Lung (tissue), 12 donors: Measurements from ENCODE around the gene SNX19. TPM values are rescaled to one million over a fixed set of nuclear protein-coding genes. Genes with fewer than 3 reads are reported as not detected.

ENCODE experiments used
- ATAC-seq: fragments of 200-7000 bp; cut with Tn5 transposase; one replicate; pipeline ENCODE4 v1.9.1; 2020; ENCODE audit warnings: moderate number of reproducible peaks; ENCODE audit not compliant: insufficient read depth, low FRiP score
- DNase-seq, 3 donors: peaks; one replicate each; pipeline ENCODE4 v3.0.0-alpha.2; 2013 to 2017
- H3K27ac ChIP-seq, 2 donors: one replicate each; pipeline ENCODE4 v1.5.1; 2013; ENCODE audit warnings: mild to moderate bottlenecking in 2 of 2, moderate library complexity in 2 of 2, control low read depth in 1 of 2, inconsistent platforms in 1 of 2, low read depth in 1 of 2, low read length in 1 of 2
- H3K27me3 ChIP-seq, 3 donors: one replicate each; pipeline ENCODE4 v1.5.1; 2013; ENCODE audit warnings: low read length in 2 of 3; ENCODE audit not compliant: control insufficient read depth in 3 of 3, insufficient read depth in 3 of 3
- H3K36me3 ChIP-seq, 4 donors: one replicate each; pipeline ENCODE4 v1.5.1; 2013; ENCODE audit warnings: low read length in 4 of 4, mild to moderate bottlenecking in 1 of 4, moderate library complexity in 1 of 4; ENCODE audit not compliant: control insufficient read depth in 4 of 4, insufficient read depth in 4 of 4
- H3K4me1 ChIP-seq, 5 donors: one replicate each; pipeline ENCODE4 v1.5.1; 2013; ENCODE audit warnings: low read length in 5 of 5, mild to moderate bottlenecking in 2 of 5, moderate library complexity in 1 of 5; ENCODE audit not compliant: control insufficient read depth in 5 of 5, insufficient read depth in 5 of 5
- H3K4me3 ChIP-seq: one replicate; pipeline ENCODE4 v1.5.1; 2013; ENCODE audit warnings: mild to moderate bottlenecking, control low read depth, moderate library complexity
- H3K9ac ChIP-seq, 2 donors: one replicate each; pipeline ENCODE4 v1.5.1; 2013; ENCODE audit warnings: low read length in 2 of 2, control low read depth in 1 of 2; ENCODE audit not compliant: insufficient read depth in 1 of 2
- H3K9me3 ChIP-seq, 4 donors: one replicate each; pipeline ENCODE4 v1.5.1; 2013; ENCODE audit warnings: low read length in 3 of 4, mild to moderate bottlenecking in 1 of 4, moderate library complexity in 1 of 4; ENCODE audit not compliant: control insufficient read depth in 4 of 4, insufficient read depth in 3 of 4
- CTCF ChIP-seq: IDR thresholded peaks from 2 replicates; pipeline ENCODE4 v1.5.1; 2012; ENCODE audit warnings: mild to moderate bottlenecking; ENCODE audit errors: control extremely low read depth, extremely low read depth
- WGBS, 2 donors: extraction: QIAGEN DNeasy Blood & Tissue Kit; methylation state at CpG; one replicate each; pipeline ENCODE4 v1.1.7; 2013; 5-methylcytosine and 5-hydroxymethylcytosine counted together
- polyA plus RNA-seq, 2 donors: library from polyadenylated mRNA; stranded (reverse); fragments of 200-250 nt; gene quantifications; one replicate each; pipeline ENCODE4 v1.2.1, GENCODE V29; 2013
- total RNA-seq, 2 donors: library from RNA; depleted of rRNA in 1 of 2; stranded (reverse); fragments of >200 nt in 1 of 2; gene quantifications; one replicate each; pipeline ENCODE4 v1.2.1, GENCODE V29; 2014 to 2021
- donor health status: control.
- donor health status: control.
- donor health status: Bipolar disorder and iron deficiency.
- donor health status: healthy.
- donor health status: DM: yes; HTN: yes; CAD: no.

Gene SNX19
- total and polyA plus RNA-seq, 4 donors, result 13.9 to 64.3 (median 42.6) TPM

- H3K27me3 ChIP-seq, result no peaks in the 10 kb centered on the region
- 93 to 95% methylated on average over 9 of the region's 9 CpGs for WGBS, 2 donors
- no peak overlapping the region for H3K27ac ChIP-seq
- no peak overlapping the region for H3K4me3 ChIP-seq
- no peaks in the 10 kb centered on the region for H3K36me3 ChIP-seq
- peaks cover 0 to 45% (median 13%) of the 10 kb centered on the region in 5 donors for H3K4me1 ChIP-seq
- ATAC-seq, result no peak
- peak in 1 of 3 donors; percentile 35 for DNase-seq
- no peak overlapping the region for H3K9ac ChIP-seq
- no peak for TF ChIP-seq CTCF
- no peaks in the 10 kb centered on the region for H3K9me3 ChIP-seq
These were observed 83.5 kb downstream of the SNX19 start for GRCh38 chr11:130832566-130833425.

GRCh38 chr11:130831976-130832375 lies 84.3 kb downstream of the SNX19 start:
- Histone ChIP-seq H3K9me3 (no peaks in the 10 kb centered on the region), H3K36me3 (no peaks in the 10 kb centered on the region), H3K27ac (no peak overlapping the region), H3K4me3 (no peak overlapping the region), H3K9ac (no peak overlapping the region), H3K4me1 (peaks cover 0 to 53% (median 17%) of the 10 kb centered on the region in 5 donors), H3K27me3 (no peaks in the 10 kb centered on the region)
- DNase-seq (no peak), ATAC-seq (no peak)
- no peak for TF ChIP-seq CTCF
- WGBS, 2 donors, result 71 to 80% methylated on average over 9 of the region's 9 CpGs

- peak in 2 of 3 donors; percentile 33 to 35 for DNase-seq
- no peaks in the 10 kb centered on the region for H3K27me3 ChIP-seq
- ATAC-seq, result no peak
- H3K4me1 ChIP-seq, result peaks cover 0 to 58% (median 17%) of the 10 kb centered on the region in 5 donors
- no peaks in the 10 kb centered on the region for H3K9me3 ChIP-seq
- H3K9ac ChIP-seq, result no peak overlapping the region
- TF ChIP-seq CTCF, result no peak
- no peaks in the 10 kb centered on the region for H3K36me3 ChIP-seq
- H3K4me3 ChIP-seq, result no peak overlapping the region
- no peak overlapping the region for H3K27ac ChIP-seq
- 61 to 69% methylated on average over 7 of the region's 7 CpGs for WGBS, 2 donors
These were observed 84.8 kb downstream of the SNX19 start for GRCh38 chr11:130831506-130831905.
